D721Med (cell line): Measurements from ENCODE around the gene GLP1R.

Source experiments
- DNase-seq: peaks from one replicate; pipeline ENCODE4 v3.0.0; 2011; ENCODE audit warnings: low spot score; ENCODE audit not compliant: insufficient read length
- FAIRE-seq: peaks from 2 replicates; lab custom pipeline; 2011; peaks lifted over from hg19 to GRCh38; lab: Jason Lieb, UNC
- TF ChIP-seq, protein P1 (sequence below): IDR thresholded peaks from 2 replicates; pipeline ENCODE4 v1.5.1; 2012; ENCODE audit warnings: mild to moderate bottlenecking, control low read depth; ENCODE audit not compliant: insufficient read depth; ENCODE audit errors: missing control alignments

The GLP1R gene

DNA sequence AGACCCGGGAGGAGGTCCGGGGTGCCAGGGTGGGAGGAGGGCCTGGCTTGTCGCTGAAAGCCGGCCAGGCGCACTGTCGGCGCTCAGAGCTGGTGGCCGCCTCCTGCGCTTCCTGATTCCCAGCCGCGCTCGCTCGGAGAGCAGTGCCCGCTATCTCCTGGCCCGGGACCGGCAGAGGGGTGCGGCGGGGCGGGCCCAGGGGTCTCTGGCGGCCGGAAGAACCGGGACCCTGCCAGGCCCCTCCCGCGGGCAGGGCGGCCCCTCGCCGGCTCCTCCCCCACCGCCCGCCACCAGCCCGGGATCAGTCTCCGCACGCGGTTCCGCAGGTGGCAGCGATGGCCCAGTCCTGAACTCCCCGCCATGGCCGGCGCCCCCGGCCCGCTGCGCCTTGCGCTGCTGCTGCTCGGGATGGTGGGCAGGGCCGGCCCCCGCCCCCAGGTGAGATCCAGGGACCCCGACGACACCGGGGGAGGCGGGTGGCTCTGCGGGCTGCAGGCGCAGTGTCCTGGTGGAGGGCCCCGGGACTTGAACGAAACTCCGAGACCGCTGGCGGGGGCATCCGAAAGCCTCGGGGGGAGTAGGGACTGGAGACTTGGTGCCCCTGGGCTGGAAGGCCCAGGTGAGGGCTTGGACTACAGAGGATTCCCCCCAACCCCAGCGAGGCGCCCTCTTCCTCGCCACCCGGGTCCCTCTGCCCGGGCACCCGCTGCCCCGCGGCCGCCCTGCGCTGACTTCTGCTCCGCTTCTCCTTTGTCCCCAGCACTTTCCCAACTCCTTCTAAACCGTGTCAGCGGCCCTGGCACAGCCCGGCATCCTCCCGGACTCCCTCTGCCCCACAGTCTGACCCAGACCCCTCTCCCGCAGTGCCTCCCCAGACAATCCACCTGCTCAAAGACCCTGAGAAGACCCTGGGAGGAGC, at the start of gene GLP1R:
TSS of gene GLP1R (plus strand) at position 301 of the 919 bp plus-strand sequence. CDS start at position 361, 60 bp downstream.
- TF ChIP-seq, protein P1, sequence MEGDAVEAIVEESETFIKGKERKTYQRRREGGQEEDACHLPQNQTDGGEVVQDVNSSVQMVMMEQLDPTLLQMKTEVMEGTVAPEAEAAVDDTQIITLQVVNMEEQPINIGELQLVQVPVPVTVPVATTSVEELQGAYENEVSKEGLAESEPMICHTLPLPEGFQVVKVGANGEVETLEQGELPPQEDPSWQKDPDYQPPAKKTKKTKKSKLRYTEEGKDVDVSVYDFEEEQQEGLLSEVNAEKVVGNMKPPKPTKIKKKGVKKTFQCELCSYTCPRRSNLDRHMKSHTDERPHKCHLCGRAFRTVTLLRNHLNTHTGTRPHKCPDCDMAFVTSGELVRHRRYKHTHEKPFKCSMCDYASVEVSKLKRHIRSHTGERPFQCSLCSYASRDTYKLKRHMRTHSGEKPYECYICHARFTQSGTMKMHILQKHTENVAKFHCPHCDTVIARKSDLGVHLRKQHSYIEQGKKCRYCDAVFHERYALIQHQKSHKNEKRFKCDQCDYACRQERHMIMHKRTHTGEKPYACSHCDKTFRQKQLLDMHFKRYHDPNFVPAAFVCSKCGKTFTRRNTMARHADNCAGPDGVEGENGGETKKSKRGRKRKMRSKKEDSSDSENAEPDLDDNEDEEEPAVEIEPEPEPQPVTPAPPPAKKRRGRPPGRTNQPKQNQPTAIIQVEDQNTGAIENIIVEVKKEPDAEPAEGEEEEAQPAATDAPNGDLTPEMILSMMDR = no peak
- FAIRE-seq (no peak), DNase-seq (no peak)

DNA sequence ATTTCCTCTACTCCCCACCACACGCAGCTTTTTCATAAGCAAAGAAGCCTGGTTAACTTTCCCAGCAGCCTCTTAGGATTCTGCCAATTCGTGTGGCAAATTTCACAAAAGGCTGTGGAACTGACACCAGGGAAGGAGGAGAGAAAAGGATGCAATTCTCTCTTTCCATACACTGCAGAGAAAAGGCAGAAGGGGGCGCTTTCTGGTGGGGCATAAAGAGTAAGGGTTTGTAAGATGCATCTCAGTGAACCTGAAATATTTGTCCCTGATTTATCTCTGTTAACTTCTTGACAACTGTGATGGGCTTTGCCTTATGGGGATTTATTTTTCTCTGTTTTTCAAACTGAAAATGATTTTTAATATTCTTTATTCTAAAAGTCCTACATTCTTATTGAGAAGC, 45.5 kb upstream of the GLP1R start:
- TF ChIP-seq, protein P1 = peak; percentile 19
- FAIRE-seq = no peak
- DNase-seq = no peak

DNA sequence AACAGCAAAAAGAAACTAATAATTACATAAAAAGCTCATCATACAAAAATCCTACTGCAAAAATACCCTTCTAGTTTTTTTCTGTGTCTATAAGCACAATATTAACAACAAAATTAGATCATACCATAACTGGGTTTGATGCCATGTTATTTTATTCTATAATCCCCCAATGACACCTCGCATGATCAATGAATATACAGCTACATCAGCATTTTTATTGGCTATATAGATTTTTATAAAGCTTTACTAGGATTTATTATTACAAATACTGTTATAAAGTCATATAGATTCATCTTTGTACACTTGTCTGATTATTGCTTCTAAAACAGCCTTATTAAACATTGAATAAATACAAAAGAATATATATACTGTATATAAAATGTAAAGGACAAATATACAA, 45.1 kb upstream of the GLP1R start:
- FAIRE-seq (no peak), DNase-seq (no peak)
- TF ChIP-seq, protein P1 = no peak

DNA sequence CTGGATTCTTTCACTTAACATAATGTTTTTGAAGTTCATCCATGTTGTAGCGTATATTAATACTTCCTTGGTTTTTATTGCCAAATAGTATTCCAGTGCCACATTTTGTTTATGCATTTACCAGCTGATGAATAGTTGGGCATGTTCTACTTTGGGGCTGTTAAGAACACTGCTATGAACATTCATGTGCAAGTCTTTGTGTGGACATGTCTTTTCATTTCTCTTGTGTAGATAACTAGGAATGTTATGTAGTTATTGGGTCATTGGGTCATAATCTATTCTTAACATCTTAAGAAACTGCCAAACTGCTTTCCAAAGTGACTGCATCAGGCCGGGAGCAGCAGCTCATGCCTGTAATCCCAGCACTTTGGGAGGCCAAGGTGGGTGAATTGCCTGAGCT, 43.8 kb upstream of the GLP1R start:
- no peak for DNase-seq
- no peak for FAIRE-seq
- TF ChIP-seq, protein P1 = no peak

GRCh38 chr6:39005774-39006173, 42.8 kb upstream of the GLP1R start:
- TF ChIP-seq, protein P1 = no peak
- FAIRE-seq (no peak), DNase-seq (no peak)

- no peak for FAIRE-seq
- TF ChIP-seq, protein P1 = no peak
- DNase-seq = no peak
Measured at GRCh38 chr6:39007575-39007974, 41.0 kb upstream of the GLP1R start.

DNA sequence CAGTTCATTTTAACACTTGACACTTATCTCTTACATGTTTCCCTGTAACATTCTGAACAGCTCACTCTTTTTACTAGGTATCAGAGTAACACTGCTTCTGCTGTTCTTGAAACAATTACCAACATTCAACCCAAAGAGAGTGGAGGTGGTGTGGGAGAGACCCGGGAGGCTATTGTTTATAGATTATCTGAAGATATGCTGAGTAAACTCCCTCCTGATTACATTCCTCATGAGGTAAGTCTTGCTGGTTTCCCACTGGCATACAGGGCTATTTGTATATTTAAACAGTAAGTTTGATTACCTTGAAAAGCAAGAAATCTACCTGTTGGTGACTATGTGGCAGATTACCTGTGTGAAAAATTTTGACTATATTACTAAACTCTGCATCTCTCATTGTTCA, 39.8 kb upstream of the GLP1R start:
- FAIRE-seq (no peak), DNase-seq (no peak)
- TF ChIP-seq, protein P1 = no peak
